ENCODE data around the gene RNF169.

Gene RNF169

GRCh38 chr11:74786574-74786973 is 37.9 kb downstream of the RNF169 start:
- no peak overlapping the region for H3K4me3 ChIP-seq (replicated peaks; ENCODE audit: low read depth, low read length)
- no peak for DNase-seq (ENCODE audit: extremely low read depth, low read depth)
- TF ChIP-seq CTCF (IDR thresholded peaks at IDR 0.05; ENCODE audit: low read depth, low read length, missing control alignments): no peak

- DNase-seq (ENCODE audit: extremely low read depth, low read depth): no peak
- no peak overlapping the region for H3K4me3 ChIP-seq (replicated peaks; ENCODE audit: low read depth, low read length)
- TF ChIP-seq CTCF (IDR thresholded peaks at IDR 0.05; ENCODE audit: low read depth, low read length, missing control alignments): no peak
Observed at GRCh38 chr11:74791333-74792100, 42.9 kb downstream of the RNF169 start.

GRCh38 chr11:74806267-74806666 is 57.6 kb downstream of the RNF169 start:
- DNase-seq (ENCODE audit: extremely low read depth, low read depth): no peak
- no peak for TF ChIP-seq CTCF (IDR thresholded peaks at IDR 0.05; ENCODE audit: low read depth, low read length, missing control alignments)
- no peak overlapping the region for H3K4me3 ChIP-seq (replicated peaks; ENCODE audit: low read depth, low read length)

- DNase-seq (ENCODE audit: extremely low read depth, low read depth): no peak
- no peak overlapping the region for H3K4me3 ChIP-seq (replicated peaks; ENCODE audit: low read depth, low read length)
- no peak for TF ChIP-seq CTCF (IDR thresholded peaks at IDR 0.05; ENCODE audit: low read depth, low read length, missing control alignments)
Observed at GRCh38 chr11:74809801-74810200, 61.2 kb downstream of the RNF169 start.

- TF ChIP-seq CTCF (IDR thresholded peaks at IDR 0.05; ENCODE audit: low read depth, low read length, missing control alignments): no peak
- no peak overlapping the region for H3K4me3 ChIP-seq (replicated peaks; ENCODE audit: low read depth, low read length)
- no peak for DNase-seq (ENCODE audit: extremely low read depth, low read depth)
Observed at GRCh38 chr11:74815966-74816365, 67.3 kb downstream of the RNF169 start.

- DNase-seq (ENCODE audit: extremely low read depth, low read depth): no peak
- no peak for TF ChIP-seq CTCF (IDR thresholded peaks at IDR 0.05; ENCODE audit: low read depth, low read length, missing control alignments)
- H3K4me3 ChIP-seq (replicated peaks; ENCODE audit: low read depth, low read length): no peak overlapping the region
Observed at GRCh38 chr11:74816664-74817063, 68.0 kb downstream of the RNF169 start.

All from HFF-Myc (cell line).